ENCODE results near the gene CNTNAP2.
"Not testable (repeated sequence)": the region's sequence is repeated elsewhere in the genome, so short reads cannot be mapped to it uniquely, and the experiment has no call there.

The CNTNAP2 gene

GRCh38 chr7:146191428-146191827 is 74.8 kb downstream of the CNTNAP2 start:
- WGBS (ENCODE audit: extremely low coverage, insufficient coverage, low lambda C conversion rate), result no CpG with 5 or more reads among the region's 9 CpGs
- H2BK5ac ChIP-seq (ENCODE audit: low read length); H4K8ac ChIP-seq (ENCODE audit: low read depth, low read length): not testable (repeated sequence)

GRCh38 chr7:146201945-146202344 is 85.3 kb downstream of the CNTNAP2 start:
- H3K4me2 ChIP-seq (ENCODE audit: low read length), result no peak overlapping the region
- H3K9ac ChIP-seq (ENCODE audit: low read length), result no peak overlapping the region
- H3K23ac ChIP-seq (ENCODE audit: low read length), result no peak overlapping the region
- no peak overlapping the region for H2BK5ac ChIP-seq (ENCODE audit: low read length)
- H3K56ac ChIP-seq (ENCODE audit: low read length), result no peak overlapping the region
- H3K4me1 ChIP-seq (ENCODE audit: control insufficient read depth, low read depth, low read length), result no peaks in the 10 kb centered on the region
- no CpG with 5 or more reads among the region's 1 CpG for WGBS (ENCODE audit: extremely low coverage, insufficient coverage, low lambda C conversion rate)
- H3K18ac ChIP-seq (ENCODE audit: low read length), result no peak overlapping the region
- no peak overlapping the region for H4K8ac ChIP-seq (ENCODE audit: low read depth, low read length)
- no peaks in the 10 kb centered on the region for H3K36me3 ChIP-seq (ENCODE audit: control insufficient read depth, insufficient read depth, low read length)
- no peak overlapping the region for H2BK120ac ChIP-seq (ENCODE audit: low read depth, low read length)
- H4K5ac ChIP-seq (ENCODE audit: low read length), result no peak overlapping the region
- no peaks in the 10 kb centered on the region for H3K27me3 ChIP-seq (ENCODE audit: insufficient read depth, low read length, poor library complexity)
- no peaks in the 10 kb centered on the region for H3K79me2 ChIP-seq (ENCODE audit: control insufficient read depth, insufficient read depth, low read length)
- H3K4me3 ChIP-seq (ENCODE audit: low read length), result no peak overlapping the region
- DNase-seq, result no peak
- no peaks in the 10 kb centered on the region for H3K79me1 ChIP-seq (ENCODE audit: low read length)
- H3K27ac ChIP-seq (ENCODE audit: low read depth, low read length), result no peak overlapping the region
- no peak overlapping the region for H2AK5ac ChIP-seq (ENCODE audit: low read length)
- no peak overlapping the region for H3K4ac ChIP-seq (ENCODE audit: low read depth, low read length)
- no peak overlapping the region for H2BK15ac ChIP-seq (replicated peaks; ENCODE audit: low read depth)

More at GRCh38 chr7:146191428-146191827, 74.8 kb downstream of the CNTNAP2 start:
- not testable (repeated sequence) for H2AK5ac ChIP-seq (ENCODE audit: low read length); H3K27ac ChIP-seq (ENCODE audit: low read depth, low read length); H3K18ac ChIP-seq (ENCODE audit: low read length); H3K36me3 ChIP-seq (ENCODE audit: control insufficient read depth, insufficient read depth, low read length); H3K23ac ChIP-seq (ENCODE audit: low read length); H3K9ac ChIP-seq (ENCODE audit: low read length); H2BK120ac ChIP-seq (ENCODE audit: low read depth, low read length); H3K79me2 ChIP-seq (ENCODE audit: control insufficient read depth, insufficient read depth, low read length); H3K56ac ChIP-seq (ENCODE audit: low read length); H3K79me1 ChIP-seq (ENCODE audit: low read length); H2BK15ac ChIP-seq (replicated peaks; ENCODE audit: low read depth); H3K4me3 ChIP-seq (ENCODE audit: low read length); DNase-seq; H3K4me2 ChIP-seq (ENCODE audit: low read length); H3K4me1 ChIP-seq (ENCODE audit: control insufficient read depth, low read depth, low read length); H3K4ac ChIP-seq (ENCODE audit: low read depth, low read length); H4K5ac ChIP-seq (ENCODE audit: low read length); H3K27me3 ChIP-seq (ENCODE audit: insufficient read depth, low read length, poor library complexity)

GRCh38 chr7:146206270-146206669 is 89.7 kb downstream of the CNTNAP2 start:
- Histone ChIP-seq H3K27me3 (ENCODE audit: insufficient read depth, low read length, poor library complexity) (no peaks in the 10 kb centered on the region), H2BK120ac (ENCODE audit: low read depth, low read length) (no peak overlapping the region), H3K4ac (ENCODE audit: low read depth, low read length) (no peak overlapping the region), H3K79me2 (ENCODE audit: control insufficient read depth, insufficient read depth, low read length) (no peaks in the 10 kb centered on the region), H3K23ac (ENCODE audit: low read length) (no peak overlapping the region), H3K18ac (ENCODE audit: low read length) (no peak overlapping the region), H3K4me3 (ENCODE audit: low read length) (no peak overlapping the region), H3K36me3 (ENCODE audit: control insufficient read depth, insufficient read depth, low read length) (no peaks in the 10 kb centered on the region), H3K56ac (ENCODE audit: low read length) (no peak overlapping the region), H2BK15ac (replicated peaks; ENCODE audit: low read depth) (no peak overlapping the region), H3K79me1 (ENCODE audit: low read length) (no peaks in the 10 kb centered on the region), H2BK5ac (ENCODE audit: low read length) (no peak overlapping the region), H4K8ac (ENCODE audit: low read depth, low read length) (no peak overlapping the region), H2AK5ac (ENCODE audit: low read length) (no peak overlapping the region), H3K9ac (ENCODE audit: low read length) (no peak overlapping the region), H3K4me2 (ENCODE audit: low read length) (no peak overlapping the region), H3K27ac (ENCODE audit: low read depth, low read length) (no peak overlapping the region), H3K4me1 (ENCODE audit: control insufficient read depth, low read depth, low read length) (no peaks in the 10 kb centered on the region), H4K5ac (ENCODE audit: low read length) (no peak overlapping the region)
- DNase-seq, result no peak
- no CpG with 5 or more reads among the region's 2 CpGs for WGBS (ENCODE audit: extremely low coverage, insufficient coverage, low lambda C conversion rate)

GRCh38 chr7:146208492-146208891 is 91.9 kb downstream of the CNTNAP2 start:
- H2BK120ac ChIP-seq (ENCODE audit: low read depth, low read length), result no peak overlapping the region
- H3K18ac ChIP-seq (ENCODE audit: low read length), result no peak overlapping the region
- no peak overlapping the region for H2BK5ac ChIP-seq (ENCODE audit: low read length)
- no peak overlapping the region for H3K4me2 ChIP-seq (ENCODE audit: low read length)
- H3K4ac ChIP-seq (ENCODE audit: low read depth, low read length), result no peak overlapping the region
- no peak overlapping the region for H3K23ac ChIP-seq (ENCODE audit: low read length)
- no peaks in the 10 kb centered on the region for H3K36me3 ChIP-seq (ENCODE audit: control insufficient read depth, insufficient read depth, low read length)
- H3K79me1 ChIP-seq (ENCODE audit: low read length), result no peaks in the 10 kb centered on the region
- H3K79me2 ChIP-seq (ENCODE audit: control insufficient read depth, insufficient read depth, low read length), result no peaks in the 10 kb centered on the region
- no peak overlapping the region for H2AK5ac ChIP-seq (ENCODE audit: low read length)
- H3K4me3 ChIP-seq (ENCODE audit: low read length), result no peak overlapping the region
- no peaks in the 10 kb centered on the region for H3K4me1 ChIP-seq (ENCODE audit: control insufficient read depth, low read depth, low read length)
- no peak overlapping the region for H4K5ac ChIP-seq (ENCODE audit: low read length)
- no peak overlapping the region for H2BK15ac ChIP-seq (replicated peaks; ENCODE audit: low read depth)
- H3K56ac ChIP-seq (ENCODE audit: low read length), result no peak overlapping the region
- no peak for DNase-seq
- no peak overlapping the region for H3K9ac ChIP-seq (ENCODE audit: low read length)
- H3K27me3 ChIP-seq (ENCODE audit: insufficient read depth, low read length, poor library complexity), result no peaks in the 10 kb centered on the region
- no CpG with 5 or more reads among the region's 1 CpG for WGBS (ENCODE audit: extremely low coverage, insufficient coverage, low lambda C conversion rate)
- H3K27ac ChIP-seq (ENCODE audit: low read depth, low read length), result no peak overlapping the region
- H4K8ac ChIP-seq (ENCODE audit: low read depth, low read length), result no peak overlapping the region

GRCh38 chr7:146214842-146215241 is 98.2 kb downstream of the CNTNAP2 start:
- H2BK15ac ChIP-seq (replicated peaks; ENCODE audit: low read depth), result no peak overlapping the region
- no peak overlapping the region for H2BK120ac ChIP-seq (ENCODE audit: low read depth, low read length)
- no CpG with 5 or more reads among the region's 4 CpGs for WGBS (ENCODE audit: extremely low coverage, insufficient coverage, low lambda C conversion rate)
- no peak overlapping the region for H3K18ac ChIP-seq (ENCODE audit: low read length)
- H4K5ac ChIP-seq (ENCODE audit: low read length), result no peak overlapping the region
- H3K27me3 ChIP-seq (ENCODE audit: insufficient read depth, low read length, poor library complexity), result no peaks in the 10 kb centered on the region
- H3K56ac ChIP-seq (ENCODE audit: low read length), result no peak overlapping the region
- no peak overlapping the region for H2AK5ac ChIP-seq (ENCODE audit: low read length)
- no peaks in the 10 kb centered on the region for H3K79me1 ChIP-seq (ENCODE audit: low read length)
- H3K27ac ChIP-seq (ENCODE audit: low read depth, low read length), result no peak overlapping the region
- H3K79me2 ChIP-seq (ENCODE audit: control insufficient read depth, insufficient read depth, low read length), result no peaks in the 10 kb centered on the region
- no peak overlapping the region for H3K23ac ChIP-seq (ENCODE audit: low read length)
- no peak overlapping the region for H3K4me2 ChIP-seq (ENCODE audit: low read length)
- H2BK5ac ChIP-seq (ENCODE audit: low read length), result no peak overlapping the region
- no peak for DNase-seq
- no peak overlapping the region for H3K9ac ChIP-seq (ENCODE audit: low read length)
- no peaks in the 10 kb centered on the region for H3K4me1 ChIP-seq (ENCODE audit: control insufficient read depth, low read depth, low read length)
- H3K4me3 ChIP-seq (ENCODE audit: low read length), result no peak overlapping the region
- no peaks in the 10 kb centered on the region for H3K36me3 ChIP-seq (ENCODE audit: control insufficient read depth, insufficient read depth, low read length)
- H4K8ac ChIP-seq (ENCODE audit: low read depth, low read length), result no peak overlapping the region
- H3K4ac ChIP-seq (ENCODE audit: low read depth, low read length), result no peak overlapping the region

- Histone ChIP-seq H3K4me1 (ENCODE audit: control insufficient read depth, low read depth, low read length) (no peaks in the 10 kb centered on the region), H3K79me2 (ENCODE audit: control insufficient read depth, insufficient read depth, low read length) (no peaks in the 10 kb centered on the region), H2BK5ac (ENCODE audit: low read length) (no peak overlapping the region), H3K4me3 (ENCODE audit: low read length) (no peak overlapping the region), H2BK15ac (replicated peaks; ENCODE audit: low read depth) (no peak overlapping the region), H3K4ac (ENCODE audit: low read depth, low read length) (no peak overlapping the region), H3K18ac (ENCODE audit: low read length) (no peak overlapping the region), H4K5ac (ENCODE audit: low read length) (no peak overlapping the region), H2BK120ac (ENCODE audit: low read depth, low read length) (no peak overlapping the region), H3K56ac (ENCODE audit: low read length) (no peak overlapping the region), H3K27me3 (ENCODE audit: insufficient read depth, low read length, poor library complexity) (no peaks in the 10 kb centered on the region), H3K4me2 (ENCODE audit: low read length) (no peak overlapping the region), H3K36me3 (ENCODE audit: control insufficient read depth, insufficient read depth, low read length) (no peaks in the 10 kb centered on the region), H3K27ac (ENCODE audit: low read depth, low read length) (no peak overlapping the region), H3K9ac (ENCODE audit: low read length) (no peak overlapping the region), H2AK5ac (ENCODE audit: low read length) (no peak overlapping the region), H3K79me1 (ENCODE audit: low read length) (no peaks in the 10 kb centered on the region), H3K23ac (ENCODE audit: low read length) (no peak overlapping the region), H4K8ac (ENCODE audit: low read depth, low read length) (no peak overlapping the region)
- no CpG with 5 or more reads among the region's 9 CpGs for WGBS (ENCODE audit: extremely low coverage, insufficient coverage, low lambda C conversion rate)
- DNase-seq, result no peak
Observed at GRCh38 chr7:146216396-146217041, 99.9 kb downstream of the CNTNAP2 start.
